ENCODE results near the gene SMARCD1. TPM values are rescaled to one million over a fixed set of nuclear protein-coding genes. Genes with fewer than 3 reads are reported as not detected.

Gene SMARCD1
- total RNA-seq, 1 experiment from 2014 or later = 152 TPM

DNA sequence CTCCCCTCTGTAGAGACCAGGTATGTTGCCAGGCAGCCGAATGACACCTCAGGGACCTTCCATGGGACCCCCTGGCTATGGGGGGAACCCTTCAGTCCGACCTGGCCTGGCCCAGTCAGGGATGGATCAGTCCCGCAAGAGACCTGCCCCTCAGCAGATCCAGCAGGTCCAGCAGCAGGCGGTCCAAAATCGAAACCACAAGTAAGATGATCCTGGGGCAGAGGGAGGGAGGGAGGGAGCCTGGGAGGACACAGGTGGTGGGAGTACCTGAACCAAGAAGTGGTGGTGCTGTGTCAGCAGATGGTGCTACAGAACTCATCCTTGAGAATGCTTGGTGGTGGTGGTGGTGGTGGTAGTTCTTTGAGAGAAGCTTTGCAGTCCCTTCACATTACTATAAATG, 1.0 kb downstream of the SMARCD1 start:
- Histone ChIP-seq H4K91ac (ENCODE audit: insufficient read length, low read depth, low read length) (no peak overlapping the region), H2BK15ac (ENCODE audit: low read depth, low read length) (no peak overlapping the region), H3K27ac (ENCODE audit: insufficient read length, low read depth, low read length) (no peak overlapping the region), H3K23me2 (ENCODE audit: insufficient read length, low read depth, low read length, poor library complexity, severe bottlenecking) (no peaks in the 10 kb centered on the region), H3K9ac (ENCODE audit: extremely low read depth, insufficient read length, low read length) (no peak overlapping the region), H2AK5ac (ENCODE audit: insufficient read length, low read length) (no peak overlapping the region), H2BK20ac (ENCODE audit: low read depth, low read length, poor library complexity, severe bottlenecking) (no peak overlapping the region), H4K5ac (ENCODE audit: insufficient read length, low read depth, low read length) (no peak overlapping the region), H2BK5ac (ENCODE audit: insufficient read length, low read length) (no peak overlapping the region), H2AFZ (ENCODE audit: low read length) (no peak overlapping the region), H3K4me2 (ENCODE audit: insufficient read depth, insufficient read length, low read length) (peak overlapping the region; percentile 72), H3K9me3 (ENCODE audit: control insufficient read depth, low read depth, low read length) (no peaks in the 10 kb centered on the region), H2BK120ac (ENCODE audit: low read depth, low read length, poor library complexity, severe bottlenecking) (no peak overlapping the region), H3K56ac (ENCODE audit: insufficient read length, low read depth, low read length) (no peak overlapping the region), H3K79me2 (ENCODE audit: insufficient read depth, low read length) (no peaks in the 10 kb centered on the region), H3K79me1 (ENCODE audit: insufficient read depth, low read depth, low read length, poor library complexity, severe bottlenecking) (no peaks in the 10 kb centered on the region), H3T11ph (ENCODE audit: low read length) (no peak overlapping the region), H3K14ac (ENCODE audit: insufficient read depth, low read length) (no peak overlapping the region), H2BK12ac (ENCODE audit: insufficient read length, low read depth, low read length) (no peak overlapping the region), H3K23ac (ENCODE audit: insufficient read length, low read depth, low read length) (no peak overlapping the region), H3K27me3 (ENCODE audit: insufficient read depth, low read length) (no peaks in the 10 kb centered on the region), H4K20me1 (ENCODE audit: control insufficient read depth, insufficient read depth, insufficient read length) (no peaks in the 10 kb centered on the region), H3K4ac (ENCODE audit: low read depth, low read length) (no peak overlapping the region), H4K8ac (replicated peaks; ENCODE audit: insufficient read length, low read depth, low read length) (no peak overlapping the region), H3K4me1 (ENCODE audit: insufficient read depth, low read length) (no peaks in the 10 kb centered on the region), H3K18ac (ENCODE audit: insufficient read length, low read depth, low read length) (no peak overlapping the region)
- H3K27me3 Mint-ChIP-seq (ENCODE audit: low read depth) = peaks cover 7% of the 10 kb centered on the region
- no peaks in the 10 kb centered on the region for H3K9me3 Mint-ChIP-seq
- no peak for DNase-seq
- no CpG with 5 or more reads among the region's 5 CpGs for WGBS (ENCODE audit: extremely low coverage, insufficient read length, low lambda C conversion rate)
- TF ChIP-seq, protein P1, sequence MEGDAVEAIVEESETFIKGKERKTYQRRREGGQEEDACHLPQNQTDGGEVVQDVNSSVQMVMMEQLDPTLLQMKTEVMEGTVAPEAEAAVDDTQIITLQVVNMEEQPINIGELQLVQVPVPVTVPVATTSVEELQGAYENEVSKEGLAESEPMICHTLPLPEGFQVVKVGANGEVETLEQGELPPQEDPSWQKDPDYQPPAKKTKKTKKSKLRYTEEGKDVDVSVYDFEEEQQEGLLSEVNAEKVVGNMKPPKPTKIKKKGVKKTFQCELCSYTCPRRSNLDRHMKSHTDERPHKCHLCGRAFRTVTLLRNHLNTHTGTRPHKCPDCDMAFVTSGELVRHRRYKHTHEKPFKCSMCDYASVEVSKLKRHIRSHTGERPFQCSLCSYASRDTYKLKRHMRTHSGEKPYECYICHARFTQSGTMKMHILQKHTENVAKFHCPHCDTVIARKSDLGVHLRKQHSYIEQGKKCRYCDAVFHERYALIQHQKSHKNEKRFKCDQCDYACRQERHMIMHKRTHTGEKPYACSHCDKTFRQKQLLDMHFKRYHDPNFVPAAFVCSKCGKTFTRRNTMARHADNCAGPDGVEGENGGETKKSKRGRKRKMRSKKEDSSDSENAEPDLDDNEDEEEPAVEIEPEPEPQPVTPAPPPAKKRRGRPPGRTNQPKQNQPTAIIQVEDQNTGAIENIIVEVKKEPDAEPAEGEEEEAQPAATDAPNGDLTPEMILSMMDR (conservative IDR thresholded peaks at IDR 0.05) = no peak
- peaks cover 42 to 52% (median 49%) of the 10 kb centered on the region in 3 experiments for H3K36me3 Mint-ChIP-seq (ENCODE audit: insufficient read depth in 1 of 3, low read depth in 3 of 3)
- H3K27ac Mint-ChIP-seq = peak overlapping the region in 1 of 3 experiments; percentile 95; a peak in 2 of 7 replicates
- H3K4me1 Mint-ChIP-seq = peaks cover 11 to 20% of the 10 kb centered on the region in 2 experiments
- peak overlapping the region; percentile 90 to 95 for H3K4me3 Mint-ChIP-seq

Measured in H9 (cell line).